Esophagus muscularis mucosa (tissue), 3 donors: ENCODE measurements around the gene USP49.

ENCODE experiments used
- POLR2AphosphoS5 ChIP-seq, 2 donors: sonication (generic); formaldehyde crosslinking; IDR thresholded peaks; one replicate each; pipeline ENCODE4 v1.6.1; 2017; ENCODE audit warnings: antibody characterized with exemption in 2 of 2
- TF ChIP-seq, protein P1 (sequence below), 3 experiments: fragments of 200-600 bp in 2 of 3; fragments of 450-650 bp in 1 of 3; sonication (generic) in 2 of 3; IDR thresholded peaks; one replicate each; pipeline ENCODE4 v1.5.1; 2017 to 2019; ENCODE audit warnings: antibody characterized with exemption in 3 of 3, mild to moderate bottlenecking in 2 of 3, moderate library complexity in 1 of 3

GRCh38 chr6:41796474-41796873 is 98.7 kb downstream of the USP49 start:
- TF ChIP-seq, protein P1, sequence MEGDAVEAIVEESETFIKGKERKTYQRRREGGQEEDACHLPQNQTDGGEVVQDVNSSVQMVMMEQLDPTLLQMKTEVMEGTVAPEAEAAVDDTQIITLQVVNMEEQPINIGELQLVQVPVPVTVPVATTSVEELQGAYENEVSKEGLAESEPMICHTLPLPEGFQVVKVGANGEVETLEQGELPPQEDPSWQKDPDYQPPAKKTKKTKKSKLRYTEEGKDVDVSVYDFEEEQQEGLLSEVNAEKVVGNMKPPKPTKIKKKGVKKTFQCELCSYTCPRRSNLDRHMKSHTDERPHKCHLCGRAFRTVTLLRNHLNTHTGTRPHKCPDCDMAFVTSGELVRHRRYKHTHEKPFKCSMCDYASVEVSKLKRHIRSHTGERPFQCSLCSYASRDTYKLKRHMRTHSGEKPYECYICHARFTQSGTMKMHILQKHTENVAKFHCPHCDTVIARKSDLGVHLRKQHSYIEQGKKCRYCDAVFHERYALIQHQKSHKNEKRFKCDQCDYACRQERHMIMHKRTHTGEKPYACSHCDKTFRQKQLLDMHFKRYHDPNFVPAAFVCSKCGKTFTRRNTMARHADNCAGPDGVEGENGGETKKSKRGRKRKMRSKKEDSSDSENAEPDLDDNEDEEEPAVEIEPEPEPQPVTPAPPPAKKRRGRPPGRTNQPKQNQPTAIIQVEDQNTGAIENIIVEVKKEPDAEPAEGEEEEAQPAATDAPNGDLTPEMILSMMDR (IDR thresholded peaks at IDR 0.05) = no peak
- no peak for TF ChIP-seq POLR2AphosphoS5 (IDR thresholded peaks at IDR 0.05)
